Colon (tissue), 2 donors: ENCODE data around the gene CST4.
"Not testable (repeated sequence)": the region's sequence is repeated elsewhere in the genome, so short reads cannot be mapped to it uniquely, and the experiment has no call there.

Experiments
- FAIRE-seq: peaks from 2 replicates; lab custom pipeline; 2012; peaks lifted over from hg19 to GRCh38; lab: Jason Lieb, UNC
- donor health status: control.
- donor health status: control.

Gene CST4

GRCh38 chr20:23688684-23689398, at the start of gene CST4:
Gene CST4 (minus strand): TSS chr20:23689038. CDS start chr20:23688969, 69 bp downstream.
- FAIRE-seq = not testable (repeated sequence)

DNA sequence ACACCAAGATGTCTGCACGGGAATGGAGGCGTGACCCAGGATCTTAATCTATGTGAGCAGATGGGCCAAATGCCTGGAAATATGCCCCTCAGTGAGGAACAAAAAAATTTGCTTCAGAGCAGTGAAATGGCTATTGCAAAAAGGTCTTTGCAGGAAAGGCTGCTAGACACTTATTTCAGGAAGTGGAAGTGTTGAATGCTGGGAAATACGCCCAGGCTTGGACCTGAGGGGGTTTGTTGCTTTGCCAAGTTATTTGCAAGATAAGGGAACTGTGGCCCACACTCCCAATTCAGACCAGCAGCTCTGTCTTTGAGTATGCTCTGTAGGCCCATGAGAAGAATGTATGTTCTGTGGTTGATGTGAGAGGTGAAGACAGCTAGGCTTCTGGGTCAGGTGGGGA, 46.6 kb upstream of the CST4 start:
- not testable (repeated sequence) for FAIRE-seq

- not testable (repeated sequence) for FAIRE-seq
These were observed 46.1 kb upstream of the CST4 start for GRCh38 chr20:23734949-23735348.

GRCh38 chr20:23734440-23734839, 45.6 kb upstream of the CST4 start:
- FAIRE-seq = not testable (repeated sequence)

DNA sequence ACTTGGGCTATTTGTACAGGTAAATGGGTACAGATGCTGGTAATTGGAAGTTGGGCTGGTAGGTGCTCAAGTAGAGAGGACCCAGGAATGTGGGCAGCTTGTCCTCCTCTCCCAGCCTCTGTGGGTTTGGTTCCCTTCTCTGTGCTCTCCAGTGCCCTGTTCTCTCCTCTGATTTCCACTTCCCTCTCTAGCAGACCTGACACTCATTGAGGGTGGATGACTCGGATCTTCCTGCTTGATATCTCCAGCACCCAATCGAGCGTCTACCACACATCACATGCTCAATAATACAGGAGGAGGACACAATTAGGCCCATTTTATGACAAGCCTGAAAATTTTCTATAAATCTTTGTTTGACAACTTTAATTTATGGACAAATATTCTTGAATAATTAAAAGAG, 38.2 kb upstream of the CST4 start:
- no peak for FAIRE-seq

- no peak for FAIRE-seq
These were observed 36.3 kb upstream of the CST4 start for GRCh38 chr20:23725102-23725501.

DNA sequence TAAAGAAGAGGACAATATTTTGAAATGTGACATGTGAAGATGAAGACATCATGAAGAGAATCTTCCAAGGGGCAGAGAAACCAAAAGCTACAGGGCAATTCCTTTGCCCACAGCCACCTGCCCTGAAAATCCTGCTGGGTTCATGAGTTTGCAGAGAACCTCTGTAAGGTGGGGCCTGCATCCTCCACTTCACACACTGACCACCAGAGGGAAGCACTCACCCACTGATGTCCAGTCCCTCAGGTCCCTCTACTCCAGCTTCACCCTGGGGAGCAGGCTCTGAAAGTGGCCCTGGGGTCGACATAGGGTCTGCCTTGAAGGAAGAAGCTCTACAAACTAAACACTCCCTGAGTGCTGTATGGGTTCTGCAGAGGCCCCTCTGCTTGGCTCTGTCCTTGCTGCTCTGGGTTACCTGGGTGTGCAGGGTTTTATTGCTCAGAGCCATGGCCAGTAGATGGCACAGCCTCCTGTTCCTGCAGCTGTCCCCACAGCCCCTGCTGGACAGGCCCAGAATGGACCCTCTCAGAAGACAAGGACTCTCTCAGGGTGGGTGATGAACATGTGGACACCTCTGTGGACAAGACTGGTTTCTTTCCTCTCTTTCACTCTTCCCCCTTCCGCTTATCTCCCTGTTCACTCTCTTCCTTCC, 34.9 kb upstream of the CST4 start:
- FAIRE-seq = not testable (repeated sequence)

GRCh38 chr20:23722851-23723250, 34.0 kb upstream of the CST4 start:
- FAIRE-seq = not testable (repeated sequence)

- FAIRE-seq = no peak
These were observed 33.1 kb upstream of the CST4 start for GRCh38 chr20:23721962-23722361.

DNA sequence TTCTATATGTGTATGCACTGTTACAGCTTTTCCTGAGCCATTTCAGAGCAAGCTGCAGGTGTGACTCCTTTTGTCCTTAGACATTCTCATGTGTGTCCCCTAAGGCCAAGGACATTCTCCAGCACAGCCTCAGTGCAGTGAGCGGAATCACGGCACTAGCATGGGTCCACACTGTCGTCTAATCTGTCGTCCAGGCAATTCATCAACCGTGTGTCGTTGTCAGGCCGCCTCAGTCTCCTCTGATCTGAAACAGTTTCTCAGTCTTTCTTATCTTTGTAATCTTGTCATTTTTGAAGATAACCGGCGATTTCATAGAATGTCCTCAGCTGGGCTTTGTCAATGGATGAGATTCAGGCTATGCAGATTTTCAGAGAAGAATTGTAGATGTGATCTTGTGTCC, 30.5 kb upstream of the CST4 start:
- FAIRE-seq = not testable (repeated sequence)

GRCh38 chr20:23711778-23712177, 22.9 kb upstream of the CST4 start:
- not testable (repeated sequence) for FAIRE-seq

DNA sequence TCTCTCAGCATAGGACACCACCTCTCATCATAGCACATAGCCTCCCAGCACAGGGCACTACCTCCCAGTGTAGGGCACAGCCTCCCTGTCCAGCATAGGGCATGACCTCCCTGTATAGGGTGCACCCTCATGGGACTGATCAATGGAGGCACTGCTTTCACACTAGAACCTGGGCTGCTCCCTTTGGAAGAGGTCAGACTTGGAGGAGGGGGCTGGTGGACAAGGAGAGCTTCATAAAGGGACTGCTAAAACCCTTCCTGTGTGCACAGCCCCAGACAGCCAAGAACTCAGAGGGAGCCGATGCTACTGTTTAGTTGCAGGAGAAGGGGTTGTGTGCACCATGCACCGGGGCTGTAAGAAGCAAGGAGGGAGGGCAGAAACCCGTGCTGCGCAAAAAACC, 21.9 kb upstream of the CST4 start:
- FAIRE-seq = no peak

DNA sequence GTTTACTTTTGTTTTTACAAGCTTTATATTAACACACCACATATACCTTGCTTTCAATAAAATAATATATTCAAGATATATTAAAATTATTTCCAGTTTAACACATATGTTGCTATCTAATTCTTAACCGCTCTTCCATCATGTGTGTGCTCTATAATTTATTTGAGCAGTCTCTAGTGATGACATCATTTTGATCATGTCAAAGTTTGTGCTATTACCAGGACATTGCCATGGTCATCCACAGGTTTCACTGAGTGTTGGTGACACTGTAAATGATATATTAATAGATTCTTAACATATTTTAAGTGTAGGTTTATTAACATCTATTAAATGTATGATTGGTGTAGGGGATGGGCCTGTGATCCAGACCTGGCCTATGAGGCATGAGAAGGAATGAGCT, 17.1 kb upstream of the CST4 start:
- FAIRE-seq = no peak

- no peak for FAIRE-seq
These were observed 13.2 kb upstream of the CST4 start for GRCh38 chr20:23702021-23702420.

DNA sequence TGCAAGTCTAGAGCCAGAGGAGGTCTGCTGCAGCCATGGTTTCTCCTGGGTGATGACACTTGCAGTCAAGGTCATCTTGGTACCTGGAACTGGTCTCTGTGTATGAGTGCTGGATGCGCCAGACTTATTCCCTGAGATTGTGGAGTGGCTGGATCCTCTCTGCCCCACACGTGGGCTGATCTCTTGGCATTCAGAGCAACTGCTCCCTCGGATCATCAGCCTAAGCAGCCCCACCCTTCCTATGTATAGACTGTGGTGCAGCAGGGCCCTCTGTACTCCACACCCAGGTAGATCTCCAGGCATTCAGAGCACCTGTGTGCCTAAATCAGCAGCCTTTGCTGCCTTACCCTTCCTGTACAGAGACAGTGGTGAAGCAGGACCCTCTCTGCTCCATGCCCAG, 12.1 kb upstream of the CST4 start:
- FAIRE-seq = no peak

DNA sequence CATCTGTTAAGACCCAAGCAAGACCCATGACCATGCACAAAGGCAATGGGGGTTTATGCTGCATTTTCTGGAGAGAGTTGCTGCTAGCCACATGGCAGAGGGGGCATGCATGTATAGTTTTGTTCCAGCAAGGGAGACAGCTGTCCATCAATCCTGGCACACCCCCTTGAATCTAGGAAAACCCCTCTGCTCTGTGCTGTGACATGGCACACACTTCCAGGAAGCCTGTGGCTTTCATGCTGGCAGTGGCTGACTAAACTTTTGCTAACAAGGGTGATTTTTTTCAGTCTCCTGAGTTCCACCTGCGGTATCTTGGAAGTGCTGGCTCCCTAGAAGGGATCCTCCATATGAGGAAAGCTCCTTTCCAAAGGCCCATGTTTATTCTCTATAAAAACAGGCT, 9.1 kb upstream of the CST4 start:
- no peak for FAIRE-seq

GRCh38 chr20:23695068-23695395, 6.2 kb upstream of the CST4 start:
- not testable (repeated sequence) for FAIRE-seq

DNA sequence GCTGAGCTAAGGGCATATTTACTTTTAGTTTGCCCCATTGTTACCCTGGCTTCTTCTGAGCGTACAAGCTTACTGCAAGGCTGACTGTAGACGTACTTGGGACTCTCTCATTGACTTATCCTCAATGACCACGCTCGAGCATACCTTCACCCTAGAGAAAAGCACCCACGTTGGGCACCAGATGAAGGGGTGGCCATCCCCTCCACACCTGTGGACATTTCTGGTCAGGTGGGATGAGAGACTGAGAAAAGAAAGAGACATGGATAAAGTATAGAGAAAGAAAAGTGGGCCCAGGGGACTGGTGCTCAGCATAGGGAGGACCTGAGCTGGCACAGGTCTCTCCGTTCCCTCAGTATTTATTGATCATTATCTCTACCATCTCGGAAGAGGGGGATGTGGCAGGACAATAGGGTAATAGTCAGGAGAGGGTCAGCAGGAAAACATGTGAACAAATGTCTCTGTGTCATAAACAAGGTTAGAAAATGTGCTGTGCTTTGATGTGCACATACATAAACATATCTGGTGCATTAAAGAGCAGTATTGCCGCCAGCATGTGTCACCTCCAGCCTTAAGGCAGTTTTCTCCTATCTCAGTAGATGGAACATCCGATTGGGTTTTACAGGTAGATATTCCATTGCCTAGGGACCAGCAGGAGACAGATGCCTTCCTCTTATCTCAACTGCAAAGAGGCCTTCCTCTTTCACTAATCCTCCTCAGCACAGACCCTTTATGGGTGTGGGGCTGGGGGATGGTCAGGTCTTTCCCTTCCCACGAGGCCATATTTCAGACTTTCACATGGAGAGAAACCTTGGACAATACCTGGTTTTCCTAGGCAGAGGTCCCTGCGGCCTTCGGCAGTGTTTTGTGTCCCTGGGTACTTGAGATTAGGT, 5.6 kb upstream of the CST4 start:
- FAIRE-seq = not testable (repeated sequence)

DNA sequence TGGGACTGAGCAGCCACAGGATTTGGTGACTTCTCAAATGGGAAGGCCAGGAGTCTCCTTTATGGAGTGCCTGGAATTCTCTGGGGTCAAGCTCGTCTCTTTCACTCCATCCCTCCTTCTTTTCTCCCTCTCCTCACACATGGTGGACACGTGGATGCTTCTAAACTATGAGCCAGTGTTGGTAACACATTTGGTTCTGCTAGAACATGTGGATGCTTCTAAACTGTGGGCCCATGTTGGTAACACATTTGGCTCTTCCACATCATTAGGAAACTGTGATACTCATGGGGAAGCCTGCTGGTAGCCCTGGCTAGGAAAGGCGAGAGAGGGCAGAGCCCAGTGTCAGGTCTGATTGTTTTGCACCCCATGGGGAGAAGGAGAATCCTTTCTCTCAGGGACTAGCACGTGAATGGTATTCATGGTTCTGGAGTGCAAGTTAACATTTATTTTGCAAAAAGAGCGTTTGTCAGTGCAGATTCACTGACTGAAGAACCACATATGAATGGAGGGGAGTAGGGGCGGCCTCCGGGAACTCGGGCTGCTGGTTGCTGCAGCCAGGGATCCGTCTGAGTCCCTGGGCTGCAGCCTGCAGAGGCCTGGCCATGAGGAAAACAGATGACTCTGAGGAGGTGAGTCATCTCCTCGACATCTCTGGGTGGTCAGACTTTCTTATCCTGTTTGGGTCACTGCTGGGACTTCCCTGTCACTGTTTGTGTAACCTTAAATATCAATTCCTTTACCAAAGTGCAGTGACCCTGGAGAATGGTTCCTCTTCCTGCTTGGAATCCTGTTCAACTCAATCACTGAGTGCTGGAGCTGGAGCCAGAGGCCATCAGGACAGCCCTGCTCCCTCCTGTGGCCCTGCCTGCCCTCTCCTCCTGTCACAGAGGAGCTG, 4.1 kb upstream of the CST4 start:
- not testable (repeated sequence) for FAIRE-seq

DNA sequence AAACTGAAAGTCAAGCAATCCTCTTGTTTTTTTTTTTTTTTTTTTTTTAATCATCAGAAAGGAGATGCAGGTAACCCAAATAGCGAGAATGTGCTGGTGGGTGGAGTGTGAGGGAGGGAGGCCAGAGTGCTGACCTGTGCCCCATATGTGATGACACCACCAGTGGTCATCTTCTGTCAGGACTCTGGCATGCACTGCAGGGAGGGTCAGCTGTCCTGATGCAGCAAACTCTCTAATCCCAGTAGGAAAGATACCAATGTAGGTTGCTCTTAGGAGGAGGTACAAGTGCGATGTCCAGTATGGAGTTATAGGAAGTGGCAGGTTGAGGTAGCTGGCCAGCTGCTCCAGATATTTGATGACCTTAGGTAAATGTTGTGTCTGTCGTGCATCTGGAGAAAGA, 2.8 kb upstream of the CST4 start:
- FAIRE-seq = no peak

DNA sequence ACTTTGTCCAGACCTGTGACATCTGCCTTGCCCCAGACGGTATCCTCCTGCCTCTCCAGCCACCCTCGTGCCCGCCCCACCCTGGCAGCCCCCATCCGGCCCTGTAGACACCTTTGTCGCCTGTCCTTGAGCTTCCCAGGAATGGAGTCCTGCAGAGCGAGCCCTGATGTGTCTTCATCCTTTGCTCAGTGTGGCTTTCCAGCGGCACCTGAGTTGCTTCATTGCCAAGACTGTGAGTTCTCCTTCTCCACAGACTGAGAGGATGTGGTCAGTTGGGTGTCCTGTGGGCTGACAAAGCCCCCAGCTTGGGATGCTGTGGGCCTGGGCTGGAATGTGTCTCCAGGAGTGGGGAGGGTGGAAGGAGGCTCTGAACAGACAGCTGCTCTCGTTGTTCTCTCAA, 1.7 kb upstream of the CST4 start:
- FAIRE-seq = no peak

GRCh38 chr20:23689399-23689690, 507 bp upstream of the CST4 start:
- no peak for FAIRE-seq
